Smooth muscle cell (in vitro differentiated cells): ENCODE measurements around the gene METTL8. TPM values are rescaled to one million over a fixed set of nuclear protein-coding genes. Genes with fewer than 3 reads are reported as not detected.
"Not testable (repeated sequence)": the region's sequence is repeated elsewhere in the genome, so short reads cannot be mapped to it uniquely, and the experiment has no call there.

Source experiments
- DNase-seq: peaks from one replicate; lab custom pipeline; 2025; ENCODE audit not compliant: unreplicated experiment; lab: John Stamatoyannopoulos, UW
- H2AFZ ChIP-seq: fragments of 200-600 bp; sonication (generic); 2 replicates; pipeline ENCODE4 v1.6.0; 2016; ENCODE audit warnings: antibody characterized with exemption, low read depth, mild to moderate bottlenecking
- H3F3A ChIP-seq: fragments of 200-600 bp; sonication (generic); 2 replicates; pipeline ENCODE4 v1.6.0; 2017; ENCODE audit warnings: antibody characterized with exemption, low read depth
- H3K27ac ChIP-seq: fragments of 200-600 bp; sonication (generic); 2 replicates; pipeline ENCODE4 v1.5.1; 2016; ENCODE audit warnings: low read depth, mild to moderate bottlenecking
- H3K27me3 ChIP-seq: fragments of 200-600 bp; sonication (generic); 2 replicates; pipeline ENCODE4 v1.6.1; 2016; ENCODE audit warnings: low read depth, mild to moderate bottlenecking
- H3K36me3 ChIP-seq: fragments of 200-600 bp; sonication (generic); 2 replicates; pipeline ENCODE4 v1.5.1; 2016; ENCODE audit warnings: low read depth
- H3K4me1 ChIP-seq: fragments of 200-600 bp; sonication (generic); 2 replicates; pipeline ENCODE4 v1.5.1; 2016; ENCODE audit warnings: low read depth
- H3K4me2 ChIP-seq: fragments of 200-600 bp; sonication (generic); 2 replicates; pipeline ENCODE4 v1.6.0; 2016; ENCODE audit warnings: mild to moderate bottlenecking
- H3K4me3 ChIP-seq: fragments of 200-600 bp; sonication (generic); 2 replicates; pipeline ENCODE4 v1.5.1; 2016; ENCODE audit warnings: mild to moderate bottlenecking
- H3K79me2 ChIP-seq: fragments of 200-600 bp; sonication (generic); 2 replicates; pipeline ENCODE4 v1.6.0; 2016; ENCODE audit warnings: low read depth, mild to moderate bottlenecking
- H3K9ac ChIP-seq: fragments of 200-600 bp; sonication (generic); 2 replicates; pipeline ENCODE4 v1.6.0; 2016; ENCODE audit warnings: low read depth
- H3K9me3 ChIP-seq: fragments of 200-600 bp; sonication (generic); replicated peaks from 2 replicates; pipeline ENCODE4 v1.5.1; 2016; ENCODE audit warnings: low read depth
- H4K20me1 ChIP-seq: fragments of 200-600 bp; sonication (generic); 2 replicates; pipeline ENCODE4 v1.6.0; 2016; ENCODE audit warnings: low read depth
- CTCF ChIP-seq: fragments of 200-600 bp; sonication (generic); IDR thresholded peaks from 2 replicates; pipeline ENCODE4 v1.5.1; 2017; ENCODE audit warnings: borderline replicate concordance, mild to moderate bottlenecking, antibody characterized with exemption; ENCODE audit not compliant: insufficient read depth, poor library complexity, severe bottlenecking
- WGBS: methylation state at CpG from one replicate; pipeline ENCODE4 v1.1.7; 2016; ENCODE audit warnings: low lambda C conversion rate; 5-methylcytosine and 5-hydroxymethylcytosine counted together
- polyA plus RNA-seq: library from polyadenylated mRNA; unstranded; fragments of >200 nt; fragmentation: Nextera tagmentation; extraction: Ambion mirVana; gene quantifications from 2 replicates; pipeline ENCODE4 v1.2.1, GENCODE V29; 2016
- total RNA-seq: library from RNA; depleted of rRNA; stranded (reverse); fragments of >200 nt; gene quantifications from 2 replicates; pipeline ENCODE4 v1.2.3, GENCODE V29; 2014

Gene METTL8
- total and polyA plus RNA-seq, 2 experiments from 2014 or later = 14.5 to 26.8 TPM

GRCh38 chr2:171316755-171317337 lies 116.9 kb downstream of the METTL8 start:
- Histone ChIP-seq H2AFZ (no peak overlapping the region), H3K4me2 (no peak overlapping the region), H3K9me3 (no peaks in the 10 kb centered on the region), H3K27me3 (no peaks in the 10 kb centered on the region), H4K20me1 (no peaks in the 10 kb centered on the region), H3K4me1 (peaks cover 42% of the 10 kb centered on the region), H3K36me3 (no peaks in the 10 kb centered on the region), H3K27ac (no peak overlapping the region), H3K79me2 (no peaks in the 10 kb centered on the region), H3K4me3 (no peak overlapping the region), H3F3A (peaks cover 4% of the 10 kb centered on the region), H3K9ac (no peak overlapping the region)
- 62% methylated on average over 7 of the region's 7 CpGs for WGBS
- no peak for TF ChIP-seq CTCF
- DNase-seq = no peak

- H4K20me1 ChIP-seq = no peaks in the 10 kb centered on the region
- 35% methylated on average over 2 of the region's 2 CpGs for WGBS
- no peak overlapping the region for H3K4me2 ChIP-seq
- H3K36me3 ChIP-seq = no peaks in the 10 kb centered on the region
- H3K27me3 ChIP-seq = no peaks in the 10 kb centered on the region
- H3K79me2 ChIP-seq = no peaks in the 10 kb centered on the region
- TF ChIP-seq CTCF = no peak
- H3K27ac ChIP-seq = no peak overlapping the region
- H3K4me3 ChIP-seq = no peak overlapping the region
- peaks cover 42% of the 10 kb centered on the region for H3K4me1 ChIP-seq
- H3K9ac ChIP-seq = no peak overlapping the region
- H3F3A ChIP-seq = peaks cover 4% of the 10 kb centered on the region
- no peaks in the 10 kb centered on the region for H3K9me3 ChIP-seq
- no peak for DNase-seq
- H2AFZ ChIP-seq = no peak overlapping the region
These were observed 117.6 kb downstream of the METTL8 start for GRCh38 chr2:171316220-171316619.

- 85% methylated on average over 3 of the region's 3 CpGs for WGBS
- DNase-seq = no peak
- TF ChIP-seq CTCF = no peak
- no peak overlapping the region for H3K27ac ChIP-seq
- no peaks in the 10 kb centered on the region for H3K27me3 ChIP-seq
- H3K4me3 ChIP-seq = no peak overlapping the region
- H4K20me1 ChIP-seq = no peaks in the 10 kb centered on the region
- H3K4me2 ChIP-seq = no peak overlapping the region
- no peak overlapping the region for H3K9ac ChIP-seq
- no peaks in the 10 kb centered on the region for H3K9me3 ChIP-seq
- H2AFZ ChIP-seq = no peak overlapping the region
- peaks cover 42% of the 10 kb centered on the region for H3K4me1 ChIP-seq
- no peaks in the 10 kb centered on the region for H3K36me3 ChIP-seq
- H3F3A ChIP-seq = peaks cover 2% of the 10 kb centered on the region
- no peaks in the 10 kb centered on the region for H3K79me2 ChIP-seq
These were observed 118.0 kb downstream of the METTL8 start for GRCh38 chr2:171315781-171316180.

- not testable (repeated sequence) for H3K9ac ChIP-seq, H3K4me2 ChIP-seq, H3K36me3 ChIP-seq, H4K20me1 ChIP-seq, H3K27me3 ChIP-seq, H3K27ac ChIP-seq, DNase-seq, H3F3A ChIP-seq, H3K4me3 ChIP-seq, H2AFZ ChIP-seq, H3K9me3 ChIP-seq, H3K79me2 ChIP-seq
- 94% methylated on average over 3 of the region's 3 CpGs for WGBS
- peaks cover 21% of the 10 kb centered on the region for H3K4me1 ChIP-seq
These were observed 121.6 kb downstream of the METTL8 start for GRCh38 chr2:171312182-171312581.

GRCh38 chr2:171311589-171311988 lies 122.2 kb downstream of the METTL8 start:
- not testable (repeated sequence) for H3K9me3 ChIP-seq, DNase-seq, H3K36me3 ChIP-seq, H3K79me2 ChIP-seq, H3F3A ChIP-seq, H3K27me3 ChIP-seq, H3K4me3 ChIP-seq, H2AFZ ChIP-seq, H4K20me1 ChIP-seq, H3K27ac ChIP-seq, H3K4me2 ChIP-seq, H3K9ac ChIP-seq
- WGBS = 96% methylated on average over 1 of the region's 1 CpG
- H3K4me1 ChIP-seq = peaks cover 15% of the 10 kb centered on the region
